GM10266 (cell line): ENCODE measurements around the gene DGLUCY.

Experiments
- DNase-seq: peaks from one replicate; pipeline ENCODE4 v3.0.0; 2012; ENCODE audit errors: extremely low spot score
- TF ChIP-seq, protein P1 (sequence below): IDR thresholded peaks from 2 replicates; pipeline ENCODE4 v1.5.1; 2012; ENCODE audit warnings: mild to moderate bottlenecking, low read depth; ENCODE audit not compliant: control insufficient read depth, insufficient read depth; ENCODE audit errors: missing control alignments

The DGLUCY gene

DNA sequence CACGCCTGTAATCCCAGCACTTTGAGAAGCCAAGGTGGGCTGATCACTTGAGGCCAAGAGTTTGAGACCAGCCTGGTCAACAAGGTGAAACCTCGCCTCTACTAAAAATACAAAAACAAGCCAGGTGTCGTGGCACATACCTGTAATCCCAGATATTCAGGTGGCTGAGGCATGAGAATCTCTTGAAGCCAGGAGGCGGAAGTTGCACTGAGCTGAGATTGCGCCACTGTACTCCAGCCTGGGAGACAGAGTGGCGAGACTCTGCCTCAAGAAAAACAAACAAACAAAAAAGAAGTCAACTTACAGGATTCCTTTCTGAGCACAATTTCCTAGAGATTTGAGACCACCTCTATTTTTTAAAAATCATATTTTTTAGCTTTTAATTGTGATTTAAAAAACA, 45.3 kb downstream of the DGLUCY start:
- TF ChIP-seq, protein P1, sequence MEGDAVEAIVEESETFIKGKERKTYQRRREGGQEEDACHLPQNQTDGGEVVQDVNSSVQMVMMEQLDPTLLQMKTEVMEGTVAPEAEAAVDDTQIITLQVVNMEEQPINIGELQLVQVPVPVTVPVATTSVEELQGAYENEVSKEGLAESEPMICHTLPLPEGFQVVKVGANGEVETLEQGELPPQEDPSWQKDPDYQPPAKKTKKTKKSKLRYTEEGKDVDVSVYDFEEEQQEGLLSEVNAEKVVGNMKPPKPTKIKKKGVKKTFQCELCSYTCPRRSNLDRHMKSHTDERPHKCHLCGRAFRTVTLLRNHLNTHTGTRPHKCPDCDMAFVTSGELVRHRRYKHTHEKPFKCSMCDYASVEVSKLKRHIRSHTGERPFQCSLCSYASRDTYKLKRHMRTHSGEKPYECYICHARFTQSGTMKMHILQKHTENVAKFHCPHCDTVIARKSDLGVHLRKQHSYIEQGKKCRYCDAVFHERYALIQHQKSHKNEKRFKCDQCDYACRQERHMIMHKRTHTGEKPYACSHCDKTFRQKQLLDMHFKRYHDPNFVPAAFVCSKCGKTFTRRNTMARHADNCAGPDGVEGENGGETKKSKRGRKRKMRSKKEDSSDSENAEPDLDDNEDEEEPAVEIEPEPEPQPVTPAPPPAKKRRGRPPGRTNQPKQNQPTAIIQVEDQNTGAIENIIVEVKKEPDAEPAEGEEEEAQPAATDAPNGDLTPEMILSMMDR: no peak
- no peak for DNase-seq

DNA sequence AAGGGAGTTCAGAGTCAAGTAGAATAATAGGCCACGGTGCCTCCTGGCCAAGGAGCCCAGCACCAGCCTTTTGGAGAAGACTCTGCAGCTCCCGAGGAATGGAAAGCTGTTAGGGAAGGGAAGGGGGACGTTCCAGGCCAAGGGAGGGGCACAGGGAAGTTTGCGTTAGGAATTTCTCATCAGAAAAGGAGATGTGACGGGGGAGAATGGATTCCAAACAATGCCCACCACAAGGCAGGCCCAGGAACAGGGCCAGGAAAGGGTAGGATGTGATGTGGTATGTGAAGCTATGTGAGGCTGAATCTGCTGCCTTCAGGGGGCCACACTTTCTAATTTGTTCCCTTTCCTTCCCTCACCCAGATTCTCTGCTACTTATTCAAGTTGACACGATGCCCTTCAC, 46.0 kb downstream of the DGLUCY start:
- TF ChIP-seq, protein P1: no peak
- DNase-seq: no peak

DNA sequence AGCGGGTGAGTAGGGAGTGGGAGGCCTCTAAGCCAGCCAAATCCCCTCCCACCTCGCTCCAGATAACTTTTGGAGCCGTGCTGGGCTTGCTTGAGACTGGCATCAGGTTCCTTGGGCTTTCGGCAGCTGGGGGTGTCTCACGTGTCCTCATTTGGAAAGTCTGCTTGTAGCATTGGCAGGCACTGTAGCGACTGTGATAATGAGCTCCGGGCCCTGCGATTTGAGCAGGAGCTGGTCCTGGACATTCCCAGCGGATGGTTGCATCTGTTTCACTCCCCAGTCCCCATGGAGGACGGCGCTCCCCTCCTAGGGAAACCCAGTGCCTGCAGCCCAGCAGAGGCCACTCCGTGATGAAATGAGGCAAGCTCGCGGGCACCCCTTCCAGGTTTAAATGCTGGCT, 49.4 kb downstream of the DGLUCY start:
- DNase-seq: no peak
- TF ChIP-seq, protein P1: no peak

DNA sequence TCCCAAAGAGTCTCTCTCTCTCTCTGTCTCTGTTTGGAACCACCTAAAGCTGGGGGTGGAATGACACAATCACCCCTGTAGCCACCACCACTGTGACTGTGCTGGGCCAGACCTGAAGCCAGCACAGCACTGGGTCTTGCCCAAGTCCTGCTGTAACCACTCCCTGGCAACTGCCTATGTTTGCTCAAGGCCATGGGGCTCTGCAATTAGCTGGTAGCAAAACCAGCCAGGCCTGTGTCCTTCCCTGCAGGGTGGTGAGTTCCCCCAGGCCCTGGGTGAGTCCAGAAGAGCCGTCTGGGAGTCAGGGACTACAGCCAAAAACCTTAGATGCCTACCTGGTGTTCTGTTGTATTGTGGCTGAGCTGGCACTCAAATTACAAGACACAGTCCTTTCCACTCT, 50.8 kb downstream of the DGLUCY start:
- TF ChIP-seq, protein P1: no peak
- DNase-seq: no peak

DNA sequence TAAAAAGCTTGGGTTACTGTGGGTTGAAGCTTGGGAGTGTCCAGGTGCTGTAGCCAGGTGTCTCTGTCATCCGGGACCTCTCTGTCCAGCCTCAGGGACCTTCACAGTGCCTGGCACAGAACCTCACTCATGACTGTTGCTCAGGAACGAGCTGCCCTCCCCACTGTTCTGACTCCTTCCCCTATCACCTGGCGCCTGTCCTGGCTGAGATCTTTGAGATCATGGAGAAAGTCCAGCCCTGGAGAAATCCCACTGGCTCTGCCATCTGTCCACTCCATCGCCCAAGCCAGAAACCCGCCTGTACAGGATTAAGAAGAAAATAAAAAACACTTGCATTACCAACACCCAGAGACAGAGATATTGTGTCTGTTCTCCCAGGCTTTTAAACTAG, 53.5 kb downstream of the DGLUCY start:
- no peak for DNase-seq
- TF ChIP-seq, protein P1: no peak

DNA sequence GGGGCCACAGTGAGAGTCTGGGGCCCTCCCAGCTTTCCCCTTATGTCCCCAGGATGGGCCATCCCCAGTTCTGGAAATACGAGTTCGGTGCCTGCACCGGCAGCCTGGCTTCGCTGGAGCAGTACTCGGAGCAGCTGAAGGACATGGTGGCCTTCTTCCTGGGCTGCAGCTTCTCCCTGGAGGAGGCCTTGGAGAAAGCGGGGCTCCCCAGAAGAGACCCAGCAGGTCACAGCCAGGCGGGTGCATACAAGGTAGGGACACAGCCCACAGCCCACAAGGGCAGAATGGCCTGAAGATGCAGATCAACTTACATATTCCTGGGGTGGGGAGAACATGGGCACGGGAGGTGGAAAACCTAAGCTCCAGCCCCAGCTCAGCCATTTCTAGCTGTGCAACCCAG, 56.1 kb downstream of the DGLUCY start:
- TF ChIP-seq, protein P1: no peak
- DNase-seq: no peak

DNA sequence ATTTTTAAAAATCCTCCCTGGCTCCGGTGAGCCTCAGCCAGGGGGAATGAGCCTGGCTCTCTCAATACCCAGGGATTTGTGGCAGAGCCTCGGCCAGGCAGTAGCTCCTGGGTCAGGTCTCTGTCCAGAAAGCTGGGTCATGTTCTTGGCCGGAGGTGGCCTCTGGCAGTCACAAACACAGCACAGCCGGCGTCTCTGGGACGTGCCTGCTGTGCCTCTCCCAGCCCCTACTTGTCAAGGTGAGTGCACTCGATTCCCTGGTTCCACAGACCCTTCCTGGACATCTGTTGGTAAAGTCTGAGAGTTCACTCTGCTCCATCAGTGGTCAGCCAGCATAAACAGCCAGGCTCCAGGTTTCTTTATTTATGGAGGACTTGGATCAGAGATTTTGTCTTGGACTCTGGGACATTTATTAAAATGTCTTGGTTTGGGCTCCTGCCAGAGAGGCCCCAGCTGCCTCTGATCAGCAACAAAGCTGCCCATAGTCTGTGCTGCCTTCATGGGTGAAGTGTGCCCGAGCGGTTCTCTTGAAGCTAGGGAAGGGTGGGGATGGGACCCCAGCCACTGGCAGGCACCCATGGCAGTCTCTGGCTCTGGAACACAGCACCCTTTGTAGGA, 56.7 kb downstream of the DGLUCY start:
- DNase-seq: no peak
- TF ChIP-seq, protein P1: no peak
